Left renal cortex interstitium (tissue), 4 donors: ENCODE data around the gene REEP1. TPM values are rescaled to one million over a fixed set of nuclear protein-coding genes. Genes with fewer than 3 reads are reported as not detected.

ENCODE experiments used
- DNase-seq, 4 donors: peaks; one replicate each; pipeline ENCODE4 v3.0.0-alpha.2; 2013; ENCODE audit warnings: low read depth in 4 of 4, low spot score in 2 of 4, missing footprints in 1 of 4
- polyA plus RNA-seq, 4 donors: library from polyadenylated mRNA; unstranded; fragments of 120-200 nt; gene quantifications; one replicate each; pipeline ENCODE4 v1.2.1, GENCODE V29; 2013; ENCODE audit not compliant: insufficient read length in 4 of 4

The REEP1 gene
- polyA plus RNA-seq, 4 donors, result 2.5 to 3.2 (median 3.1) TPM

- no peak for DNase-seq
Measured at GRCh38 chr2:86308356-86308755, 29.1 kb downstream of the REEP1 start.

DNA sequence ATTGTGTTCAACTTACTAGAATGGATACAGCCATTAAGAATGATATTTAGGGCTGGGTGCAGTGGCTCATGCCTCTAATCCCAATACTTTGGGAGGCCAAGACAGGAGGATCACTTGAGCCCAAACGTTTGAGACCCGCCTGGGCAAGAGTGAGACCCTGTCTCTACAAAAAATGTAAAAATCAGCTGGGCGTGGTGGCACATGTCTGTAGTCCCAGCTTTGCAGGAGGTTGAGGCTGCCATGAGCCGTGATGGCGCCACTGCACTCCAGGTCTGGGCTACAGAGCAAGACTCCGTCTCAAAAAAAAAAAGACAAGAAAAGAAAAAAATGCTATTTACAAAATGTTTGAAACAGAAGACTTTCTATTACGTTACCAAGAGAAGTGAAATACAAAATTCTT is 30.0 kb downstream of the REEP1 start:
- no peak for DNase-seq

DNA sequence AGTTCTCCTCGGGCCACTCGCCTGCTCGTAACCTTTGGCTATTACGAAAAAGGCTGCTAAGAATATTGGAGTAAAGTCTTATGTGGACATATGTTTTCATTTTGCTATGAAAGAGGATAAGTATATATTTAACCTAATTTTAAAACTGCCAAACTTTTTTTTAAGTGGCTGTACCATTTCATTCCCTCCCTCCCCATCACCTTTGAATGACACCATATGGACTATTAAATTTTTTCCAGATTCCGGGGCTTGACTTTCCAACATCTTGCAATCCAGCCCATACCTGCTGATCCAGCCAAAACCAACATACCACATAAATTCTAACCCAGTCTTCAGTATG is 31.5 kb downstream of the REEP1 start:
- DNase-seq, result no peak

GRCh38 chr2:86305195-86305914 is 32.1 kb downstream of the REEP1 start:
- DNase-seq, result no peak

DNA sequence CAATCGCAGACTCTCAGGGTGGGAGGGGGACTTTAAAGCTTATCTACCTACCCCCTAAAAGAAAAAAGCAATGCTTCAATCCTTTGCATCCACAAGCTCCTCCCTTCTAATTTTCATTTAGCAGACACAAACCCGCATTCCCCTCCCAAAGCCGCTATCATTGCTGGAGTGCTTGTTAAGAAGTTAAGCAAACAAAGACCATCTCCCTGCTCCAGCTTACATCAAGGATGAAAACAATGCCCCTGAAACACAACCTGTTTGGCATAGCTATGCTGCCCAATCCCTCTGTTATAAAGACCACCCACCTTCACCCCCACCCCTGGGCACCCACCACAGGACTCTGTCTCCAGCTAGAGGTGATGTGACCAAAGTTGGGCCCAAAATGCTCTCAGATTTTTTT is 33.0 kb downstream of the REEP1 start:
- DNase-seq, result no peak

- no peak for DNase-seq
Measured at GRCh38 chr2:86302320-86302719, 35.1 kb downstream of the REEP1 start.

DNA sequence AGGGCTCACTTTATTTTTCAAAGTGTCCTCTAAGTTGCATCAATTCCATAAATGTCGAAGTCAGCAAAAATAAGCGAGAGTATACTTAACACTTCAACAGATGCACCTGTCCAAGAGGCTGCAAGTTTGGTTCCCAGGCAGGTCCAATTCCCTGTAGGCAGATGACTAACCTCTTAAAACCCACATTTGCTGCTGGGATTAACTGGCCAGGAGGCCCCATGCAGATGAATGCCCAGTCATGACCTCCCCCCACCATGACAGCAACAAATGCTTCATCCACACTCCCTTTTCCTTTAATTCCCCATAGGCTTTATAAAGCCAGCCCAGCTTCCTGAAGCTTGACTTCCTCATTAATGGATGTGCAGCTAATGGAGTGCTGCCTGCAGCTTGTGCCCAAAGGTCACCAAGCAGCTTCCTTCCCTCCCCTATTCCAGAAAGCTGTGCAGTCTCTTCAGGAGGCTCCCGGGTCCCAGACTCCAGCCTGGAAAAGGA is 35.7 kb downstream of the REEP1 start:
- DNase-seq, result no peak

DNA sequence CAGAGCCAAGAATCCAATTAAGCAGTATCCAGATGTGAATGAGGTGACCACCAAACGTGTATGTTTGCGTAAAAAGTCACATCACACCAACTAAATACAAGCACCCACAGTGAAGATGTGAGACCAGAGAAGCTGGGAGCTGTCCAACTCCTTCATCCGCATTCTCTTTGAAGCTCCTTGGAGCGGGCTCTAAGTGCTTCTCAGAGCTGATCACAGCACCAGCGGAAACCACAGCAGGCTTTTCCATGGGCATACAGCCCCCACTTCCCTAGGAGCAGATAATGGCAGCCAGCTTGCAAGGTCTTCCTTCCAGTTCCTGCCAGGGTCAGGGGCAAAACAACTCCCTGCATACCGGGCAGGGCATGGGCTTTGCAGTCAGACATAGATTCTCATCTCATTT is 36.4 kb downstream of the REEP1 start:
- no peak for DNase-seq

DNA sequence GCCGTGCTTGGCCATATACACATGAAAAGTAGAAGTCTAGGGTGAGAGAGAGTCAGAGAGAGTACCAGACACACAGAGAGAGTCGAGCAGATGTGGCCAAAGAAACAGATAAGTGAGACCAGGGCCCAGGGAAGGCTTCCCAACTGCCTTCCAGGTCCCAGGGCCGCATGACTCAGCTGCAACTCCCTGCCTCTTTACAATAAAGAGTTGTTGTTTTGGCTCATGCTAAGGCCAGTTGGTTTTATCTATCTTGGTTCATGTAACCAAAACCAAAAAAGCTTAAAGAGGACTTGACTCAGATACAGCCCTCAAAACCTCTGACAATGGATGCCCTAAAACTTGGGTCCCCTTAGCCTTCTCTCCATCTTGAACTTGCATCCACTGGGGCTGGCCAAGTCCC is 36.9 kb downstream of the REEP1 start:
- DNase-seq, result no peak

GRCh38 chr2:86298411-86299390 is 38.7 kb downstream of the REEP1 start:
- DNase-seq, result no peak

DNA sequence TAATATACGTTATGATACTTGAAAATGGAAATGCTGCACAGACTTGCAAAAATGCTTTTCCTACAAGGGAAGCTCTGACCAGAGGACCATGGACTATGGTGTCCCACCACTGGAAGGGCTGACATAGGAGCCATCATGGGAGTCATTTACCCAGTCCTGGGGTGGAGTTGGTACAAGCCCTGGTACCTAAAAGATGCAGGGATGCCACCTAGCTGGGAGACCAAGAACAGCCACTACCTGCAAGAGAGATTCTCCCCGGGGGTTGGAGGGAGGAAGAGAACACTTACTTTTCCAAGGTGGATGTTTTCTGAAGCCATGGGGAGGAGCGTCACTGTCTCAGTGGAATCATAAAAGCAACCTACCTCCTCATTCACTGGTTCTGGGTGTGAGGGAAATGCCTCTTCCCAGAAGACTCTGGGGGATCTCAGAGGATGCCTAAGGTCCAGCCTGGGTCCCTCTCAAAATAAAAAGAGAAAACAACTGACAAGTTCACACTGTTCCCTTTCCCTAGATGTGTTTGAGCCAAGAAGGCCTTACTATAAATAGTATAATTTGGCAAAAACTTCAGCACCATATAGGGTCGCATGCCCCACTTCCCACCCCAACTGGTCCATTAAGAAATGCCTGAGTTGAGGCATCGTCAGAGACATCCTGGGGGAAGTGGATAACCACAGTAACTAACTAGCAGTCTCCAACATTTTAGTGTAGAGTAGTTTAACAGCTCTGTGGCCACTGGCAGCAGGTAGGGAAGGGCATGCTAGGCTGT is 39.9 kb downstream of the REEP1 start:
- DNase-seq, result no peak

DNA sequence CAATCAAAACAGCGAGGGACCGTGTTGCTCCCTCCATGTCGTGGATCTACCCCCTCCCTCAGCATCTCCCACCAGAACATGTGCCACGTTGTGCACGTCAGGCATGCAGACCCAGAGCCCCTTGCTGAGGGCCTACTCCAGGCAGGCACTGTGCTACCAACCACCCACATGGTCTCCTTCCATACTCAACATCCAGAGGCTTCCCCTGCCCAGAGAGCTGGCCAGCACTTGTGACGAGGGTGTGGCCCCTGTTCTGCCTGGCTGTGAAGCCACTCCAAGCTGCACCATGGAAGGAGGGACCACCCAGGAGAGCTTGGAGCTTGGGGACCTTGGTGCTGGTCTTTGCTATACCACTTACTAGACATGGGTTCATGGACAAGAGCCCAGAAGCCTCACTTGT is 40.5 kb downstream of the REEP1 start:
- DNase-seq, result no peak

GRCh38 chr2:86295066-86295465 is 42.4 kb downstream of the REEP1 start:
- no peak for DNase-seq

DNA sequence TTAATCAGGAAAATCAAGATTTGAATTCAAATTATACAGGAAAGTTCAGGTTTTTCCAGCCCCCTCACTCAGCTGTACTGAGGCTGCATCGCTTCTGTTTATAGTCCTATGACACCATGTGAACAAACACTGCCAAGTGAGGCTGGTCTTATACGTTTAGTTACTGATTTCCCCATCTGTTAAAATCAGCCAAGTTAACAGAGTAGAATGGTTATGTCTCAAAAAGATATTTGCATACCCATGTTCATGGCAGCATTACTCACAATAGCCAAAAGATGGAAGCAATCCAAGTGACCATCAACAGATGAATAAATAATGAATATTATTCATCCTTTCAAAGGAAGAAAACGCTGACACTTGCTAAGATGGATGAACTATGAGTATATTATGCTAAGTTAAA is 43.8 kb downstream of the REEP1 start:
- DNase-seq, result no peak

DNA sequence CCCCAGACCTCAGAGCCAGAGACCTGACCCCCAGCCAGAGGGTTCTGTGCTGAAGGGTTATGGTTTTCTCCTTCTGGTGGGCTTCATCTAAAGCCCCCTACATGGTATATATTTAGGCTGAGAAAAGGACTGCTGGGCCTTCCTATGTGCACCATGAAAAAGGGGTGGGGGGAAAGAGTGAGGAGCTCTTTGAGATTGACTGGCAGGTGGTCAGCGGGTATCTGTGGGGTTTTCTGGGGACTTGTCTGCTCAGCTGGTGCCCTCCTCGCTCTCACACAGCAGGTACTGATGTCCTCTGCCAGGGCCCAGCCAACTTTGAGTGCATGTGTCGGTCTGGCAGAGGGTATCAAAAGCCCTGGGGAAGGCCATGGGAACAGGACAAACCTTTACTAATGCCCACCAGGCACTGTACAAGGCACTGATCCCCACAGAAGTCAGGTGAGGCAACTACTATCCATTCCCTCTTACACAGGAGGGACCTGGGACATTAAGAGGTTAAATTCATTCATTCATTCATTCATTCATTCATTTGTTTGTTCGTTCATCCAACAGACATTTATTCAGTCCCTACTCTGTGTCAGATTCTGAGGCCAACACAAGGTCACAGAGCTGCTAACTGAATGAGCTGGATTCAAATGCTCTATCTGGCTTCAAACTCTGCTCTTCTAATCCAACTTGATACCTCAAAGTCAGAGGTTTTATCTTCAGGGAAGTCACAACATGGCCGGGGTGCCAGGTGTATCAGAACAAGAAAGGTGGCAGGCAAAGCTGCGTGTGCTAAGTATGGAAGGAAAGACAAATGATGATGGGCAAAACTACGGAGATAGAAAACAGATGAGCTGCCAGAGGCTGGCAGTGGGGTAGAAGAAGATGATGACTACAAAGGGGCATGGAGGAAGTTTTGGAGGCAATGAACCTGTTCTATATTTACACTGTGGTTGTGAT is 44.6 kb downstream of the REEP1 start:
- DNase-seq, result no peak

GRCh38 chr2:86291328-86291662 is 46.1 kb downstream of the REEP1 start:
- no peak for DNase-seq

GRCh38 chr2:86290596-86291327 is 46.7 kb downstream of the REEP1 start:
- no peak for DNase-seq

DNA sequence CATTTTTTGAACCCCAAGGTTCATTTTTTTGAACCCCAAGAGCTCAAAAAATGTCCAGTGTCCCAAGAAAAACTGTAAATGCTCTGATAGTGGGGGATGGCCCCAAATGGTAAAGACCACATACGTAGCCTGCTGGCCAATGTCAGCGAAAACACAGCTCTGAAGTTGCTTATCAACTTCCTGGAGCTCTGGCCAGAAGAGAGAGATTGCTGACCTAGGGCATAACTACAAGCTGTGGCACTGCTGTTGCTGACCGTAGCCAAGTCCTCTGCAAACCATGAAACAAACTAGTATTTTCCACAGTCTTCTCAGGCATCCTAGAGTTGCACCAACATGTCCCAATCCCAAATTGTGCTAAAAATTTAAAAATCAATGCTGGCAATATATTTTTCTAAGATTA is 50.9 kb downstream of the REEP1 start:
- no peak for DNase-seq

- DNase-seq, result no peak
Measured at GRCh38 chr2:86285981-86286380, 51.4 kb downstream of the REEP1 start.
